NOMO-1 treated with dmso at 0.1 percent for 144 hours (cell line): ENCODE measurements around the gene SLC25A11.

Experiments
- DNase-seq: peaks from one replicate; lab custom pipeline; 2025; ENCODE audit not compliant: unreplicated experiment; lab: John Stamatoyannopoulos, UW

The SLC25A11 gene

GRCh38 chr17:4896332-4897197 lies 43.3 kb downstream of the SLC25A11 start:
- no peak for DNase-seq

DNA sequence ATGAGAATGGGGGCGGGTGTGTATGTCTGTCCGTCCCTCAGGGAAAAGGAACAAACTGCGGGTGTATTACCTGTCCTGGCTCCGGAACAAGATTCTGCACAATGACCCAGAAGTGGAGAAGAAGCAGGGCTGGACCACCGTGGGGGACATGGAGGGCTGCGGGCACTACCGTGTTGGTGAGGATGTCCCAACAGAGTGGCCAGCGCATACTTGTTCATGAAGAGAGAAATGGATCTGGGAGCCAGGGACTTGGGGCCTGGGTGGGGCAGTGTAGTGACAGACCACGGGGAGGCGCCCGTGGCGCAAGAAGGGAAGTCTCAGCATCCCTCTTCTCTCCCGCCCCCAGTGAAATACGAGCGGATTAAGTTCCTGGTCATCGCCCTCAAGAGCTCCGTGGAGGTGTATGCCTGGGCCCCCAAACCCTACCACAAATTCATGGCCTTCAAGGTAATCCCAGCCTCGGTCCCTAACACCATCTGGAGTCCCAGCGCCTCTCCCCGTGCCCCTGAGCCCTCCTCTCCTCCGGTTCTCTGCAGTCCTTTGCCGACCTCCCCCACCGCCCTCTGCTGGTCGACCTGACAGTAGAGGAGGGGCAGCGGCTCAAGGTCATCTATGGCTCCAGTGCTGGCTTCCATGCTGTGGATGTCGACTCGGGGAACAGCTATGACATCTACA lies 44.1 kb downstream of the SLC25A11 start:
- DNase-seq: no peak

DNA sequence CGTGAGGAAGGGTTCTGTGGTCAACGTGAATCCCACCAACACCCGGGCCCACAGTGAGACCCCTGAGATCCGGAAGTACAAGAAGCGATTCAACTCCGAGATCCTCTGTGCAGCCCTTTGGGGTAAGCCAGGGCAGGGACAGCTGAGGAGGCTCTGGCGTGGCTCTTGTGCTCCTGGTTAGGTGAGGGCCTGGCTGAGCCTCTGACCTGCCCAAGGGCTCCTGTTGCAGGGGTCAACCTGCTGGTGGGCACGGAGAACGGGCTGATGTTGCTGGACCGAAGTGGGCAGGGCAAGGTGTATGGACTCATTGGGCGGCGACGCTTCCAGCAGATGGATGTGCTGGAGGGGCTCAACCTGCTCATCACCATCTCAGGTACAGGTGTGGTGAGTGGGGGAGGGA lies 44.7 kb downstream of the SLC25A11 start:
- DNase-seq: no peak

DNA sequence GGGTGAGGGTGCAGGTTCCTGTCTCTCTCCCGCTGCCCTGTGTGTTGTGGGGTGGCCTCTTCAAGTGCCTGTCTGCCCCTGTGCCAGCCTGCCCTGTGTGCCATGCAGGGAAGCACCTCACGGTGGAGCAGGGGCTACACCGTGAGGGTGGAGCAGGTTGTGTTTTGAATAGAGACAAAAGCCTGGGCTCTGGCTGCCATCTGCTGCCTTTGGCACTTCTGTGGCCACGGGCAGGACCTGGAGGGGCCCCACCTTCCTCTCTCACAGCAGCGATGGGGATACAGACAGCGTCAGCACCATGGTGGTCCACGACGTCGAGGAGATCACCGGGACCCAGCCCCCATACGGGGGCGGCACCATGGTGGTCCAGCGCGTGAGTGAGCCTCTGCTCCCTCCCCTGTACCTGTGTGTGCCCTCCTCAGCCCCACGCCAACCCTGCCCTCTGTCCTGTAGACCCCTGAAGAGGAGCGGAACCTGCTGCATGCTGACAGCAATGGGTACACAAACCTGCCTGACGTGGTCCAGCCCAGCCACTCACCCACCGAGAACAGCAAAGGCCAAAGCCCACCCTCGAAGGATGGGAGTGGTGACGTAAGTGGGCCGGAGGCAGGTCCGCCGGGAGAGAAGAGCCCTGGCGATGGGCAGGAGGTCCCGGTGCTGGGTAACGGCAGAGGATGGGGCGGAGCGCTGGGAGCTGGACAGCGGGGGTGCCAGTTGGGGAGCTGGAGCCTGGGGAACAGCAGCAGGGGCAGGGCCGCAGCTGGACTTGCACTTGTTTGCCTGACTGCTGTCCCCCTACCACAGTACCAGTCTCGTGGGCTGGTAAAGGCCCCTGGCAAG lies 45.9 kb downstream of the SLC25A11 start:
- DNase-seq: no peak

DNA sequence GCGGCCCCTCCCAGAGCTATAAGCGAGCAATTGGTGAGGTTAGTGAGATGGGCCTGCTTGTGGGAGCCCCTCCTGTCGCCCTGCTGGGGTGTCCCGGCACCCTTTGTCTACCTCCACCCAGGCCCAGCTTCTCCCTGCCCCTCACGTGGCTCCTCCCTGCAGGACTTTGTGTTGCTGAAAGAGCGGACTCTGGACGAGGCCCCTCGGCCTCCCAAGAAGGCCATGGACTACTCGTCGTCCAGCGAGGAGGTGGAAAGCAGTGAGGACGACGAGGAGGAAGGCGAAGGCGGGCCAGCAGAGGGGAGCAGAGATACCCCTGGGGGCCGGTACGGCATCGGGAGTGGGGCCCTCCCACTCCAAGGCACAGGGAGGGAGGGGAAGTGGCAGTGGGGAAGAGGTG lies 46.6 kb downstream of the SLC25A11 start:
- no peak for DNase-seq

DNA sequence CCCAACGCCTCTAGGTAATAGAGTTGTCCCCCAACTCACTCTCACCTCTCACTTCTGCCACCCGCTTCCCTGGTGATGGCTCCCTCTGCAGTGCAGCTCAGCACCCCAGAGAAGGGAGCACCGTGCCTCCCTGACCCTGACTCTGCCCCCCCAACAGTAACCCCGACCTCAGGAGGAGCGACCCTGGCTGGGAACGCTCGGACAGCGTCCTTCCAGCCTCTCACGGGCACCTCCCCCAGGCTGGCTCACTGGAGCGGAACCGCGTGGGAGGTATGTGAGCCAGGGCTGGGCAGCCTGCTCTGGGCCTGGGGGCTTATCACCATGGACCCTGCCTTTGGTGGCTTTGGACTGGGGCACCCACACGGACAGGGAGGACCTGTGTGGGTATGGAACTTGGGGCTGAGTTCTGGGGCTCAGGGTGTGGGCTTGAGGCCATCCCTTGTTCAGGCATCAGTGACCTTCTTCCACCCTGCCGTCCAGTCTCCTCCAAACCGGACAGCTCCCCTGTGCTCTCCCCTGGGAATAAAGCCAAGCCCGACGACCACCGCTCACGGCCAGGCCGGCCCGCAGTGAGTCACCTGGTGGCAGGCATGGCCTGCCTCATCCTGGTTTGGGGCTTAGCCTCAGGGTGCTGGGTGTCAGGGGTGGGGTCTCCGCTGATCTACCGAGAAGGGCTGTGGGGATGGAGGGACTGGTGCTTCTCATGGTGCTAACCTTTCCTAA lies 47.2 kb downstream of the SLC25A11 start:
- DNase-seq: no peak

DNA sequence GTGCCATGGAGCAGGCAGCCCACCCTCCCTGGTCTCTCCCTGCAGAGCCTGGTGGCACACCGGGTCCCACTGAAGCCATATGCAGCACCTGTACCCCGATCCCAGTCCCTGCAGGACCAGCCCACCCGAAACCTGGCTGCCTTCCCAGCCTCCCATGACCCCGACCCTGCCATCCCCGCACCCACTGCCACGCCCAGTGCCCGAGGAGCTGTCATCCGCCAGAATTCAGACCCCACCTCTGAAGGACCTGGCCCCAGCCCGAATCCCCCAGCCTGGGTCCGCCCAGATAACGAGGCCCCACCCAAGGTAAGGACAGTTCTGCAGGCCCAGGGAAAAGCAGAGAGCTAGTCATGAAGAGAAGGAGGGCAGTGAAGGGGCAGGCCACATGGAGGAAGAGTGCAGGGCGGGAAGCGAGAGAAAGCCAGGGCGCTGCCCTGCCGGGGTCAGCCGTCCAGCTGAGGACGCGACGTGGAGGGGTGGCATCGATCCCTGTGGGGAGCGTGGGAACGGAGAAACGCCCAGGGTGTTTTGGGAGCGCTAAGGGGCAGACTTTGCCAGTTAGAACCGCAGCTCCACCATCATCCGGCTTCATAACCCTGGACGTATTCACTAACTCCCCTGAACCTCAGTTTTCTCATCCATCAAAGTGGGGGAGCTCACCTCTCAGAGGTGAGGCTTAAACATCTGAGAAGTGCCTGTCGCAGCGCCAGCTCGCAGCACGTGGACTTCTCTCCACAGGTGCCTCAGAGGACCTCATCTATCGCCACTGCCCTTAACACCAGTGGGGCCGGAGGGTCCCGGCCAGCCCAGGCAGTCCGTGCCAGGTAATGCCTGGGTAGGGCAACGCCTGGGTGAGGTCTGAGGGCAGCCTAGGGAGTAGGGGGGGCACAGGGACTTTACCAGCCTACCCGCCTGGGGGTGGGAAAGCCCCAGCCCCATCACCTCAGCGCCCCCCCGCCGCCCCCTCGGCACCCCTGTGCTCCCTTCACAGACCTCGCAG lies 48.1 kb downstream of the SLC25A11 start:
- no peak for DNase-seq

- DNase-seq: no peak
Observed at GRCh38 chr17:4887581-4887980, 52.3 kb downstream of the SLC25A11 start.
